HepG2 (cell line): ENCODE measurements around the gene STK38L.

ENCODE experiments used
- PHF8 ChIP-seq: sonication (generic); formaldehyde crosslinking; IDR thresholded peaks from 2 replicates; pipeline ENCODE4 v1.5.0; 2020; ENCODE audit warnings: missing genetic modification reagents
- REST ChIP-seq, 2 experiments: IDR thresholded peaks; 2 replicates each; pipeline ENCODE4 v1.6.1; 2011 to 2012; ENCODE audit warnings: low read length in 2 of 2, borderline replicate concordance in 1 of 2, low read depth in 1 of 2, mild to moderate bottlenecking in 1 of 2, moderate library complexity in 1 of 2

- TF ChIP-seq REST (IDR thresholded peaks at IDR 0.05; ENCODE audit: borderline replicate concordance in 1 of 2, low read depth in 1 of 2, low read length in 2 of 2) = no peak
- TF ChIP-seq PHF8 (CRISPR knock-in tag) = no peak
These were observed 9.3 kb downstream of the STK38L start for GRCh38 chr12:27253347-27253746.
